Peyer's patch (tissue), 4 donors: Measurements from ENCODE around the gene LHX3.

Source experiments
- POLR2A ChIP-seq, 2 donors: fragments of 450-650 bp; IDR thresholded peaks; one replicate each; pipeline ENCODE4 v1.5.1; 2017; ENCODE audit warnings: antibody characterized with exemption in 2 of 2, mild to moderate bottlenecking in 2 of 2, moderate library complexity in 2 of 2
- TF ChIP-seq, protein P1 (sequence below), 6 experiments: fragments of 450-650 bp in 4 of 6; fragments of 200-600 bp in 2 of 6; sonication (generic) in 1 of 6; IDR thresholded peaks; one replicate each; pipeline ENCODE4 v1.5.1; 2017 to 2019; ENCODE audit warnings: antibody characterized with exemption in 6 of 6, mild to moderate bottlenecking in 3 of 6, moderate library complexity in 1 of 6

DNA sequence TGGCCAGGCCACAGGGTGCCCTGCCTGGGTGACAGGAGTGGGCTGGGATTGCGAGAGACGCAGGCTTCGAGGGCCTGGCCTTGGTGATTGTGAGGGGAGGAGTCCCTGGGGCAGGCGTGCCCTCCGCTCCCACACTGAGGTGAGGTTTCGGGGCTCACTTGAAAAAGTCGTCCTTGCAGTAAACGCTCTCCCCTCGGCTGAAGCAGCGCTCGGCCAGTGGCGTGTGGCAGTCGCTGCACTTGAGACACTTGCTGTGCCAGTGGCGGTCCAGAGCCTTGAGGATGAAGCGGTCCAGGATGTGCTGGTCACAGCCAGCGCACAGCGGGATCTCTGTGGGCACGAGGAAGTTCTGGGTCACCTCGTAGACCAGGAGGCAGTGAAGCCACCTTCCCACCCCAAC is 4.5 kb downstream of the LHX3 start:
- TF ChIP-seq, protein P1, sequence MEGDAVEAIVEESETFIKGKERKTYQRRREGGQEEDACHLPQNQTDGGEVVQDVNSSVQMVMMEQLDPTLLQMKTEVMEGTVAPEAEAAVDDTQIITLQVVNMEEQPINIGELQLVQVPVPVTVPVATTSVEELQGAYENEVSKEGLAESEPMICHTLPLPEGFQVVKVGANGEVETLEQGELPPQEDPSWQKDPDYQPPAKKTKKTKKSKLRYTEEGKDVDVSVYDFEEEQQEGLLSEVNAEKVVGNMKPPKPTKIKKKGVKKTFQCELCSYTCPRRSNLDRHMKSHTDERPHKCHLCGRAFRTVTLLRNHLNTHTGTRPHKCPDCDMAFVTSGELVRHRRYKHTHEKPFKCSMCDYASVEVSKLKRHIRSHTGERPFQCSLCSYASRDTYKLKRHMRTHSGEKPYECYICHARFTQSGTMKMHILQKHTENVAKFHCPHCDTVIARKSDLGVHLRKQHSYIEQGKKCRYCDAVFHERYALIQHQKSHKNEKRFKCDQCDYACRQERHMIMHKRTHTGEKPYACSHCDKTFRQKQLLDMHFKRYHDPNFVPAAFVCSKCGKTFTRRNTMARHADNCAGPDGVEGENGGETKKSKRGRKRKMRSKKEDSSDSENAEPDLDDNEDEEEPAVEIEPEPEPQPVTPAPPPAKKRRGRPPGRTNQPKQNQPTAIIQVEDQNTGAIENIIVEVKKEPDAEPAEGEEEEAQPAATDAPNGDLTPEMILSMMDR (IDR thresholded peaks at IDR 0.05): no peak
- no peak for TF ChIP-seq POLR2A (IDR thresholded peaks at IDR 0.05)
